ENCODE data around the gene MSI2.

MSI2 gene

DNA sequence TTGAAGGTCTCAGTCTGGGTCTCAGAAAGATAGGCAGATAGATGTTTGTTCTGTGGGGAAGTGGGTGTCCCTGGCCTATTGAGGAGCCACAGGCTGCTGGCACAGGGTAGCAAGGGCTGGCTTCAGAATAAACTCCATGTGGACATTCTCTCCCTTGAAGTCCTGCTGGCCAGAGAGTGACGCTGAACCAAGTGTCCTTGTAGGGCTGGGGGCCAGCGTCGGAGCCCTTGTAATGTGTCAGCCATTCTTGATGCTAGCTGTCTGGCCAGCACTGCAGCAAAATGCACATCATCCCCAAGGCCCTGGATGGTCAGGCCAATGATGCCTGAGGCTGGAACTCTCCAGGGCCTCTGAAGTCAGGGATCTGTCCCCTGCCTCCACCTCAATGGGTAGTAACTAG lies 385.4 kb downstream of the MSI2 start:
- ATAC-seq = no peak
- TF ChIP-seq, protein P1, sequence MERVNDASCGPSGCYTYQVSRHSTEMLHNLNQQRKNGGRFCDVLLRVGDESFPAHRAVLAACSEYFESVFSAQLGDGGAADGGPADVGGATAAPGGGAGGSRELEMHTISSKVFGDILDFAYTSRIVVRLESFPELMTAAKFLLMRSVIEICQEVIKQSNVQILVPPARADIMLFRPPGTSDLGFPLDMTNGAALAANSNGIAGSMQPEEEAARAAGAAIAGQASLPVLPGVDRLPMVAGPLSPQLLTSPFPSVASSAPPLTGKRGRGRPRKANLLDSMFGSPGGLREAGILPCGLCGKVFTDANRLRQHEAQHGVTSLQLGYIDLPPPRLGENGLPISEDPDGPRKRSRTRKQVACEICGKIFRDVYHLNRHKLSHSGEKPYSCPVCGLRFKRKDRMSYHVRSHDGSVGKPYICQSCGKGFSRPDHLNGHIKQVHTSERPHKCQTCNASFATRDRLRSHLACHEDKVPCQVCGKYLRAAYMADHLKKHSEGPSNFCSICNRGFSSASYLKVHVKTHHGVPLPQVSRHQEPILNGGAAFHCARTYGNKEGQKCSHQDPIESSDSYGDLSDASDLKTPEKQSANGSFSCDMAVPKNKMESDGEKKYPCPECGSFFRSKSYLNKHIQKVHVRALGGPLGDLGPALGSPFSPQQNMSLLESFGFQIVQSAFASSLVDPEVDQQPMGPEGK (CRISPR knock-in tag; IDR thresholded peaks at IDR 0.05; ENCODE audit: borderline replicate concordance) = no peak
- TF ChIP-seq ZC3H10 (CRISPR knock-in tag; IDR thresholded peaks at IDR 0.05) (no peak), OSR1 (CRISPR knock-in tag; IDR thresholded peaks at IDR 0.05) (no peak), ZNF70 (CRISPR knock-in tag; IDR thresholded peaks at IDR 0.05) (no peak), ARNTL (CRISPR knock-in tag; IDR thresholded peaks at IDR 0.05; ENCODE audit: borderline replicate concordance, low read depth) (no peak)
- TF ChIP-seq, protein P2, sequence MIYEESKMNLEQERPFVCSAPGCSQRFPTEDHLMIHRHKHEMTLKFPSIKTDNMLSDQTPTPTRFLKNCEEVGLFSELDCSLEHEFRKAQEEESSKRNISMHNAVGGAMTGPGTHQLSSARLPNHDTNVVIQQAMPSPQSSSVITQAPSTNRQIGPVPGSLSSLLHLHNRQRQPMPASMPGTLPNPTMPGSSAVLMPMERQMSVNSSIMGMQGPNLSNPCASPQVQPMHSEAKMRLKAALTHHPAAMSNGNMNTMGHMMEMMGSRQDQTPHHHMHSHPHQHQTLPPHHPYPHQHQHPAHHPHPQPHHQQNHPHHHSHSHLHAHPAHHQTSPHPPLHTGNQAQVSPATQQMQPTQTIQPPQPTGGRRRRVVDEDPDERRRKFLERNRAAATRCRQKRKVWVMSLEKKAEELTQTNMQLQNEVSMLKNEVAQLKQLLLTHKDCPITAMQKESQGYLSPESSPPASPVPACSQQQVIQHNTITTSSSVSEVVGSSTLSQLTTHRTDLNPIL (CRISPR knock-in tag; IDR thresholded peaks at IDR 0.05; ENCODE audit: low read depth) = no peak

DNA sequence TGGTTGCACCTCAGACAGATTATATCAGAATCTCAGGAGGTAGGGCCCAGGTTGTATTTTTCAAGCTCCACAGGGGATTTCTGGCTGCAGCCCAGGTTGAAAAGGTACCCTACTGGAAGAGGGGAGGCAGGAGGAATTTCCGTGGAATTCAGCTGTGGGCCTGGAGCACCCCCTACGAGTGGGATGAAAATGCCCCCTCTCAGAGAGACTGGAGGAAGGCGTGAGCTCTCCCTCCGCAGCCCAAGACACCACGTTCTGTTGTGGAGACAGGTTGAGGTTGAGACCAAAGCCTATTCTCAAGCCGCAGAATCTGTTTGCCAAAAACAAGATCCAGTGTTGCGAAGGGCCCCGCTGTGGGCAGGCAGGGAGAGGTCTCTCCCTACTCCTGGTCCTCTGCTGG lies 386.7 kb downstream of the MSI2 start:
- TF ChIP-seq, protein P3, sequence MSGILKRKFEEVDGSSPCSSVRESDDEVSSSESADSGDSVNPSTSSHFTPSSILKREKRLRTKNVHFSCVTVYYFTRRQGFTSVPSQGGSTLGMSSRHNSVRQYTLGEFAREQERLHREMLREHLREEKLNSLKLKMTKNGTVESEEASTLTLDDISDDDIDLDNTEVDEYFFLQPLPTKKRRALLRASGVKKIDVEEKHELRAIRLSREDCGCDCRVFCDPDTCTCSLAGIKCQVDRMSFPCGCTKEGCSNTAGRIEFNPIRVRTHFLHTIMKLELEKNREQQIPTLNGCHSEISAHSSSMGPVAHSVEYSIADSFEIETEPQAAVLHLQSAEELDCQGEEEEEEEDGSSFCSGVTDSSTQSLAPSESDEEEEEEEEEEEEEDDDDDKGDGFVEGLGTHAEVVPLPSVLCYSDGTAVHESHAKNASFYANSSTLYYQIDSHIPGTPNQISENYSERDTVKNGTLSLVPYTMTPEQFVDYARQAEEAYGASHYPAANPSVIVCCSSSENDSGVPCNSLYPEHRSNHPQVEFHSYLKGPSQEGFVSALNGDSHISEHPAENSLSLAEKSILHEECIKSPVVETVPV (CRISPR knock-in tag; IDR thresholded peaks at IDR 0.05) = no peak
- TF ChIP-seq ZNF70 (CRISPR knock-in tag; IDR thresholded peaks at IDR 0.05) = no peak
- TF ChIP-seq ZFP3 (CRISPR knock-in tag; IDR thresholded peaks at IDR 0.05) = no peak
- TF ChIP-seq RARB (CRISPR knock-in tag; IDR thresholded peaks at IDR 0.05) = no peak
- TF ChIP-seq SNAI2 (CRISPR knock-in tag; IDR thresholded peaks at IDR 0.05) = no peak
- no peak for TF ChIP-seq GLIS3 (CRISPR knock-in tag; IDR thresholded peaks at IDR 0.05)
- no peak for TF ChIP-seq OSR1 (CRISPR knock-in tag; IDR thresholded peaks at IDR 0.05)
- no peak for TF ChIP-seq TCF4 (CRISPR knock-in tag; IDR thresholded peaks at IDR 0.05; ENCODE audit: borderline replicate concordance)
- TF ChIP-seq CSDC2 (CRISPR knock-in tag; IDR thresholded peaks at IDR 0.05) = no peak
- TF ChIP-seq ZNF565 (CRISPR knock-in tag; conservative IDR thresholded peaks at IDR 0.05; ENCODE audit: low read depth) = no peak
- TF ChIP-seq ARNTL (CRISPR knock-in tag; IDR thresholded peaks at IDR 0.05; ENCODE audit: borderline replicate concordance, low read depth) = no peak
- TF ChIP-seq ESRRG (CRISPR knock-in tag; IDR thresholded peaks at IDR 0.05) = no peak
- no peak for TF ChIP-seq ZNF8 (CRISPR knock-in tag; IDR thresholded peaks at IDR 0.05)
- no peak for TF ChIP-seq ZC3H10 (CRISPR knock-in tag; IDR thresholded peaks at IDR 0.05)
- no peak for TF ChIP-seq ZFP30 (CRISPR knock-in tag; IDR thresholded peaks at IDR 0.05)
- TF ChIP-seq, protein P2 (CRISPR knock-in tag; IDR thresholded peaks at IDR 0.05; ENCODE audit: low read depth) = no peak
- no peak for ATAC-seq

DNA sequence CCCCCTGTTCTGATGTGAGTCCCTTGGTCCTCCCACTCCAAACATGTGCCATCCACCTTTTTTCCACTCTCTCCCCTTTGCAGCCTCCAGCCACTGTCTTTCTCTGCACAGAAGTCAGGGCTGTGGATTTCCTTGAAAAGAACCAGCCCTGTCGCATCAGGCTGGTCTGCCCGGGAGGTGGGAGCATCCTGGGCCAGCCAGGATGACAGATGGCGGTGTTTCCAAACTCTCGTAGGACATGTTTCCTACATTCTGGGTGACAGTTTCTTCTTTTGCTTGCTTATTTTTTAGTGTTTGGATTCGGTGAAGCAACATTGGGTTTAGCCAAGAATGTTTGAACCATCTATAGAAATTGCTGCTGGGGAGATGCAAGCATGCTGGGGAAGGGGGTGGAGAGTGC lies 388.0 kb downstream of the MSI2 start:
- ATAC-seq = no peak
- TF ChIP-seq TCF4 (CRISPR knock-in tag; IDR thresholded peaks at IDR 0.05; ENCODE audit: borderline replicate concordance) = no peak
- no peak for TF ChIP-seq ARNTL (CRISPR knock-in tag; IDR thresholded peaks at IDR 0.05; ENCODE audit: borderline replicate concordance, low read depth)
- no peak for TF ChIP-seq SNAI2 (CRISPR knock-in tag; IDR thresholded peaks at IDR 0.05)
- TF ChIP-seq ZFP3 (CRISPR knock-in tag; IDR thresholded peaks at IDR 0.05) = no peak
- TF ChIP-seq ZFP30 (CRISPR knock-in tag; IDR thresholded peaks at IDR 0.05) = no peak
- no peak for TF ChIP-seq ESRRG (CRISPR knock-in tag; IDR thresholded peaks at IDR 0.05)
- no peak for TF ChIP-seq RARB (CRISPR knock-in tag; IDR thresholded peaks at IDR 0.05)
- TF ChIP-seq, protein P4, sequence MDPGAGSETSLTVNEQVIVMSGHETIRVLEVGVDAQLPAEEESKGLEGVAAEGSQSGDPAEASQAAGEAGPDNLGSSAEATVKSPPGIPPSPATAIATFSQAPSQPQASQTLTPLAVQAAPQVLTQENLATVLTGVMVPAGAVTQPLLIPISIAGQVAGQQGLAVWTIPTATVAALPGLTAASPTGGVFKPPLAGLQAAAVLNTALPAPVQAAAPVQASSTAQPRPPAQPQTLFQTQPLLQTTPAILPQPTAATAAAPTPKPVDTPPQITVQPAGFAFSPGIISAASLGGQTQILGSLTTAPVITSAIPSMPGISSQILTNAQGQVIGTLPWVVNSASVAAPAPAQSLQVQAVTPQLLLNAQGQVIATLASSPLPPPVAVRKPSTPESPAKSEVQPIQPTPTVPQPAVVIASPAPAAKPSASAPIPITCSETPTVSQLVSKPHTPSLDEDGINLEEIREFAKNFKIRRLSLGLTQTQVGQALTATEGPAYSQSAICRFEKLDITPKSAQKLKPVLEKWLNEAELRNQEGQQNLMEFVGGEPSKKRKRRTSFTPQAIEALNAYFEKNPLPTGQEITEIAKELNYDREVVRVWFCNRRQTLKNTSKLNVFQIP (CRISPR knock-in tag; IDR thresholded peaks at IDR 0.05; ENCODE audit: borderline replicate concordance, low read depth) = no peak
- no peak for TF ChIP-seq OSR1 (CRISPR knock-in tag; IDR thresholded peaks at IDR 0.05)
- TF ChIP-seq, protein P5, sequence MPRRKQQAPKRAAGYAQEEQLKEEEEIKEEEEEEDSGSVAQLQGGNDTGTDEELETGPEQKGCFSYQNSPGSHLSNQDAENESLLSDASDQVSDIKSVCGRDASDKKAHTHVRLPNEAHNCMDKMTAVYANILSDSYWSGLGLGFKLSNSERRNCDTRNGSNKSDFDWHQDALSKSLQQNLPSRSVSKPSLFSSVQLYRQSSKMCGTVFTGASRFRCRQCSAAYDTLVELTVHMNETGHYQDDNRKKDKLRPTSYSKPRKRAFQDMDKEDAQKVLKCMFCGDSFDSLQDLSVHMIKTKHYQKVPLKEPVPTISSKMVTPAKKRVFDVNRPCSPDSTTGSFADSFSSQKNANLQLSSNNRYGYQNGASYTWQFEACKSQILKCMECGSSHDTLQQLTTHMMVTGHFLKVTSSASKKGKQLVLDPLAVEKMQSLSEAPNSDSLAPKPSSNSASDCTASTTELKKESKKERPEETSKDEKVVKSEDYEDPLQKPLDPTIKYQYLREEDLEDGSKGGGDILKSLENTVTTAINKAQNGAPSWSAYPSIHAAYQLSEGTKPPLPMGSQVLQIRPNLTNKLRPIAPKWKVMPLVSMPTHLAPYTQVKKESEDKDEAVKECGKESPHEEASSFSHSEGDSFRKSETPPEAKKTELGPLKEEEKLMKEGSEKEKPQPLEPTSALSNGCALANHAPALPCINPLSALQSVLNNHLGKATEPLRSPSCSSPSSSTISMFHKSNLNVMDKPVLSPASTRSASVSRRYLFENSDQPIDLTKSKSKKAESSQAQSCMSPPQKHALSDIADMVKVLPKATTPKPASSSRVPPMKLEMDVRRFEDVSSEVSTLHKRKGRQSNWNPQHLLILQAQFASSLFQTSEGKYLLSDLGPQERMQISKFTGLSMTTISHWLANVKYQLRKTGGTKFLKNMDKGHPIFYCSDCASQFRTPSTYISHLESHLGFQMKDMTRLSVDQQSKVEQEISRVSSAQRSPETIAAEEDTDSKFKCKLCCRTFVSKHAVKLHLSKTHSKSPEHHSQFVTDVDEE (CRISPR knock-in tag; IDR thresholded peaks at IDR 0.05) = no peak
- no peak for TF ChIP-seq ZNF565 (CRISPR knock-in tag; conservative IDR thresholded peaks at IDR 0.05; ENCODE audit: low read depth)
- no peak for TF ChIP-seq GLIS3 (CRISPR knock-in tag; IDR thresholded peaks at IDR 0.05)
- no peak for TF ChIP-seq ISL1 (CRISPR knock-in tag; IDR thresholded peaks at IDR 0.05)
- TF ChIP-seq, protein P3 (CRISPR knock-in tag; IDR thresholded peaks at IDR 0.05) = no peak
- no peak for TF ChIP-seq ZNF8 (CRISPR knock-in tag; IDR thresholded peaks at IDR 0.05)
- TF ChIP-seq ZNF70 (CRISPR knock-in tag; IDR thresholded peaks at IDR 0.05) = no peak
